ENCODE measurements around the gene PYGM.
A peak's percentile ranks its signal among the peaks of the same experiment; 100 is the strongest.

The PYGM gene

GRCh38 chr11:64799256-64799622, 39.5 kb upstream of the PYGM start:
- CTCF ChIA-PET, result interaction anchor here (1.0 to 5.2 kb wide), 8 partner anchors 12 to 69 kb away, joined by 3 to 42 read pairs (median 6); no protein-coding TSS in a partner anchor
- Histone ChIP-seq H3K36me3 (ENCODE audit: control insufficient read depth in 4 of 4, insufficient read depth in 4 of 4, low read length in 3 of 4) (peaks cover 0 to 47% (median 23%) of the 10 kb centered on the region in 4 experiments), H3K27me3 (replicated peaks in 2 of 5; ENCODE audit: control insufficient read depth in 4 of 5, insufficient read depth in 5 of 5, low read length in 4 of 5) (no peaks in the 10 kb centered on the region), H3K4me1 (ENCODE audit: control extremely low read depth in 1 of 4, control insufficient read depth in 4 of 4, insufficient read depth in 4 of 4, low read length in 3 of 4) (peaks cover 0 to 71% (median 69%) of the 10 kb centered on the region in 4 experiments), H3K27ac (ENCODE audit: insufficient read depth in 1 of 2, low read depth in 1 of 2, low read length in 2 of 2, poor library complexity in 1 of 2, severe bottlenecking in 2 of 2) (peak overlapping the region in 1 of 2 experiments; percentile 45), H3K4me3 (ENCODE audit: control insufficient read depth in 1 of 7, extremely low read depth in 1 of 7, insufficient read depth in 4 of 7, low read depth in 2 of 7, low read length in 6 of 7) (no peak overlapping the region), H3K9me3 (ENCODE audit: control extremely low read depth in 1 of 5, control insufficient read depth in 4 of 5, insufficient read depth in 2 of 5, low read depth in 1 of 5, low read length in 4 of 5) (no peaks in the 10 kb centered on the region)
- 70% methylated on average over 3 of the region's 7 CpGs for WGBS (ENCODE audit: insufficient coverage)
- POLR2A ChIA-PET, result interaction anchor here (0.6 kb wide), 1 partner anchor 21 kb away, joined by 6 read pairs; no protein-coding TSS in a partner anchor
- no peak for DNase-seq

- DNase-seq, result no peak
- H3K36me3 ChIP-seq (ENCODE audit: control insufficient read depth in 4 of 4, insufficient read depth in 4 of 4, low read length in 3 of 4), result peaks cover 0 to 59% (median 24%) of the 10 kb centered on the region in 4 experiments
- H3K4me3 ChIP-seq (ENCODE audit: control insufficient read depth in 1 of 7, extremely low read depth in 1 of 7, insufficient read depth in 4 of 7, low read depth in 2 of 7, low read length in 6 of 7), result peak overlapping the region in 1 of 7 experiments; percentile 4
- no peaks in the 10 kb centered on the region for H3K27me3 ChIP-seq (replicated peaks in 2 of 5; ENCODE audit: control insufficient read depth in 4 of 5, insufficient read depth in 5 of 5, low read length in 4 of 5)
- no peak overlapping the region for H3K27ac ChIP-seq (ENCODE audit: insufficient read depth in 1 of 2, low read depth in 1 of 2, low read length in 2 of 2, poor library complexity in 1 of 2, severe bottlenecking in 2 of 2)
- H3K9me3 ChIP-seq (ENCODE audit: control extremely low read depth in 1 of 5, control insufficient read depth in 4 of 5, insufficient read depth in 2 of 5, low read depth in 1 of 5, low read length in 4 of 5), result no peaks in the 10 kb centered on the region
- 72% methylated on average over 12 of the region's 19 CpGs for WGBS (ENCODE audit: insufficient coverage)
- CTCF ChIA-PET, result interaction anchor here (1.3 to 2.4 kb wide), 3 partner anchors 10 to 97 kb away, joined by 3 to 10 read pairs (median 4); no protein-coding TSS in a partner anchor
- POLR2A ChIA-PET, result interaction anchor here (0.6 kb wide), 1 partner anchor 53 kb away, joined by 3 read pairs; no protein-coding TSS in a partner anchor
- H3K4me1 ChIP-seq (ENCODE audit: control extremely low read depth in 1 of 4, control insufficient read depth in 4 of 4, insufficient read depth in 4 of 4, low read length in 3 of 4), result peaks cover 0 to 67% (median 61%) of the 10 kb centered on the region in 4 experiments
These were observed 37.2 kb upstream of the PYGM start for GRCh38 chr11:64796757-64797541.

GRCh38 chr11:64796047-64796756, 36.4 kb upstream of the PYGM start:
- peaks cover 0 to 66% (median 30%) of the 10 kb centered on the region in 4 experiments for H3K36me3 ChIP-seq (ENCODE audit: control insufficient read depth in 4 of 4, insufficient read depth in 4 of 4, low read length in 3 of 4)
- POLR2A ChIA-PET, result no interaction called here

GRCh38 chr11:64794526-64794925, 34.8 kb upstream of the PYGM start:
- POLR2A ChIA-PET, result no interaction called here
- CTCF ChIA-PET, result interaction anchor here (0.7 to 2.2 kb wide), 7 partner anchors 10 to 95 kb away, joined by 3 to 14 read pairs (median 3); partner anchors contain the start of gene CDC42BPG
- Histone ChIP-seq H3K27me3 (replicated peaks in 2 of 5; ENCODE audit: control insufficient read depth in 4 of 5, insufficient read depth in 5 of 5, low read length in 4 of 5) (no peaks in the 10 kb centered on the region), H3K27ac (ENCODE audit: insufficient read depth in 1 of 2, low read depth in 1 of 2, low read length in 2 of 2, poor library complexity in 1 of 2, severe bottlenecking in 2 of 2) (no peak overlapping the region), H3K4me3 (ENCODE audit: control insufficient read depth in 1 of 7, extremely low read depth in 1 of 7, insufficient read depth in 4 of 7, low read depth in 2 of 7, low read length in 6 of 7) (no peak overlapping the region), H3K4me1 (ENCODE audit: control extremely low read depth in 1 of 4, control insufficient read depth in 4 of 4, insufficient read depth in 4 of 4, low read length in 3 of 4) (peaks cover 0 to 44% (median 37%) of the 10 kb centered on the region in 4 experiments), H3K9me3 (ENCODE audit: control extremely low read depth in 1 of 5, control insufficient read depth in 4 of 5, insufficient read depth in 2 of 5, low read depth in 1 of 5, low read length in 4 of 5) (no peaks in the 10 kb centered on the region), H3K36me3 (ENCODE audit: control insufficient read depth in 4 of 4, insufficient read depth in 4 of 4, low read length in 3 of 4) (peaks cover 0 to 66% (median 36%) of the 10 kb centered on the region in 4 experiments)
- 98% methylated on average over 10 of the region's 10 CpGs for WGBS (ENCODE audit: insufficient coverage)
- no peak for DNase-seq

More at GRCh38 chr11:64796047-64796756, 36.4 kb upstream of the PYGM start:
- Histone ChIP-seq H3K4me1 (ENCODE audit: control extremely low read depth in 1 of 4, control insufficient read depth in 4 of 4, insufficient read depth in 4 of 4, low read length in 3 of 4) (peaks cover 0 to 59% (median 54%) of the 10 kb centered on the region in 4 experiments), H3K27me3 (replicated peaks in 2 of 5; ENCODE audit: control insufficient read depth in 4 of 5, insufficient read depth in 5 of 5, low read length in 4 of 5) (no peaks in the 10 kb centered on the region), H3K27ac (ENCODE audit: insufficient read depth in 1 of 2, low read depth in 1 of 2, low read length in 2 of 2, poor library complexity in 1 of 2, severe bottlenecking in 2 of 2) (peak overlapping the region in 1 of 2 experiments; percentile 16), H3K4me3 (ENCODE audit: control insufficient read depth in 1 of 7, extremely low read depth in 1 of 7, insufficient read depth in 4 of 7, low read depth in 2 of 7, low read length in 6 of 7) (peak overlapping the region in 2 of 7 experiments; percentile 4 to 10), H3K9me3 (ENCODE audit: control extremely low read depth in 1 of 5, control insufficient read depth in 4 of 5, insufficient read depth in 2 of 5, low read depth in 1 of 5, low read length in 4 of 5) (no peaks in the 10 kb centered on the region)
- CTCF ChIA-PET, result interaction anchor here (1.5 to 2.4 kb wide), 2 partner anchors 10 to 97 kb away, joined by 3 to 10 read pairs; no protein-coding TSS in a partner anchor
- WGBS (ENCODE audit: insufficient coverage), result 38% methylated on average over 13 of the region's 19 CpGs
- DNase-seq, result peak in 2 of 3 donors; percentile 53 to 58

- Histone ChIP-seq H3K27ac (ENCODE audit: insufficient read depth in 1 of 2, low read depth in 1 of 2, low read length in 2 of 2, poor library complexity in 1 of 2, severe bottlenecking in 2 of 2) (peak overlapping the region; percentile 50 to 55), H3K4me1 (ENCODE audit: control extremely low read depth in 1 of 4, control insufficient read depth in 4 of 4, insufficient read depth in 4 of 4, low read length in 3 of 4) (peaks cover 0 to 38% (median 34%) of the 10 kb centered on the region in 4 experiments), H3K36me3 (ENCODE audit: control insufficient read depth in 4 of 4, insufficient read depth in 4 of 4, low read length in 3 of 4) (peaks cover 0 to 65% (median 38%) of the 10 kb centered on the region in 4 experiments), H3K27me3 (replicated peaks in 2 of 5; ENCODE audit: control insufficient read depth in 4 of 5, insufficient read depth in 5 of 5, low read length in 4 of 5) (no peaks in the 10 kb centered on the region), H3K9me3 (ENCODE audit: control extremely low read depth in 1 of 5, control insufficient read depth in 4 of 5, insufficient read depth in 2 of 5, low read depth in 1 of 5, low read length in 4 of 5) (no peaks in the 10 kb centered on the region), H3K4me3 (ENCODE audit: control insufficient read depth in 1 of 7, extremely low read depth in 1 of 7, insufficient read depth in 4 of 7, low read depth in 2 of 7, low read length in 6 of 7) (no peak overlapping the region)
- peak in 1 of 3 donors; percentile 50 for DNase-seq
- POLR2A ChIA-PET, result no interaction called here
- WGBS (ENCODE audit: insufficient coverage), result 41% methylated on average over 8 of the region's 11 CpGs
- CTCF ChIA-PET, result interaction anchor here (0.7 to 2.2 kb wide), 9 partner anchors 9 to 203 kb away, joined by 3 to 14 read pairs (median 3); partner anchors contain the start of genes BATF2 and CDC42BPG
These were observed 33.7 kb upstream of the PYGM start for GRCh38 chr11:64793271-64794160.

DNA sequence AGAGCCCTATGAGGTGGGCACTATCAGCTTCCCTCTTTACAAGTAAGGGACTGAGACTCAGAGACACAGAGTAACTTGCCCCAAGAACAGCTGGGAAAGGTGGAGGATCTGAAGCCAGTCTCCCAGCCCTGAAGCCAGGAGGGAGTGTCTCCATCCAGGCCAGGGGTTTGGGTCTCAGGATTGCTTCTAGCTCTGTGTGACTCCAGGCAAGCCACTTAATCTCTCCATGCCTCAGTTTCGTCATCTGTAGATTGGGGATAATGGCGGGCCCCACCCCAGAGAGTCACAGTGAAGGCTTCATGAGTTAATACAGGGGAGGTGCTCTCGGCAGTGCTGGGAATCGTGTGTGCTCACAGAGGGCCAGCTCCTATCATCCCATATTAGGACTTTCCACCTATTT, 32.7 kb upstream of the PYGM start:
- CTCF ChIA-PET, result interaction anchor here (0.9 to 1.5 kb wide), 3 partner anchors 13 to 54 kb away, joined by 3 to 6 read pairs (median 5); partner anchors contain the start of gene SF1
- H3K36me3 ChIP-seq (ENCODE audit: control insufficient read depth in 4 of 4, insufficient read depth in 4 of 4, low read length in 3 of 4), result peaks cover 0 to 73% (median 39%) of the 10 kb centered on the region in 4 experiments
- peaks cover 0 to 40% (median 35%) of the 10 kb centered on the region in 4 experiments for H3K4me1 ChIP-seq (ENCODE audit: control extremely low read depth in 1 of 4, control insufficient read depth in 4 of 4, insufficient read depth in 4 of 4, low read length in 3 of 4)
- no CpG with 5 or more reads among the region's 4 CpGs for WGBS (ENCODE audit: insufficient coverage)
- POLR2A ChIA-PET, result interaction anchor here (1.0 kb wide), 1 partner anchor 96 kb away, joined by 3 read pairs; no protein-coding TSS in a partner anchor
- H3K27ac ChIP-seq (ENCODE audit: insufficient read depth in 1 of 2, low read depth in 1 of 2, low read length in 2 of 2, poor library complexity in 1 of 2, severe bottlenecking in 2 of 2), result no peak overlapping the region
- no peak overlapping the region for H3K4me3 ChIP-seq (ENCODE audit: control insufficient read depth in 1 of 7, extremely low read depth in 1 of 7, insufficient read depth in 4 of 7, low read depth in 2 of 7, low read length in 6 of 7)
- DNase-seq, result no peak
- no peaks in the 10 kb centered on the region for H3K27me3 ChIP-seq (replicated peaks in 2 of 5; ENCODE audit: control insufficient read depth in 4 of 5, insufficient read depth in 5 of 5, low read length in 4 of 5)
- H3K9me3 ChIP-seq (ENCODE audit: control extremely low read depth in 1 of 5, control insufficient read depth in 4 of 5, insufficient read depth in 2 of 5, low read depth in 1 of 5, low read length in 4 of 5), result no peaks in the 10 kb centered on the region

All from common myeloid progenitor, CD34-positive (primary cell).